HepG2 (cell line): ENCODE measurements around the gene GRIN3B. TPM values are rescaled to one million over a fixed set of nuclear protein-coding genes. Genes with fewer than 3 reads are reported as not detected.

Experiments
- ATAC-seq: fragments of 200-7000 bp; cut with Tn5 transposase; 3 replicates; pipeline ENCODE4 v1.9.1; 2020; ENCODE audit warnings: mild to moderate bottlenecking, moderate library complexity
- BruUV-seq: library from RNA; stranded (reverse); fragments of 400-500 nt; replicated peaks from 2 replicates; lab custom pipeline; 2021; lab: Mats Ljungman, UMichigan
- CTCF ChIA-PET: fragments of 300-600 bp; formaldehyde crosslinking; extraction: SDS; loops from one replicate; lab custom pipeline; 2021; ENCODE audit warnings: low total read pairs, inconsistent platforms, low intra/inter-chr PET ratio; lab: Yijun Ruan, JAX
- POLR2A ChIA-PET: fragments of 350-600 bp; sonication (Branson Sonifier 250); formaldehyde crosslinking; loops from one replicate; lab custom pipeline; 2020; ENCODE audit warnings: antibody characterized with exemption, inconsistent platforms; lab: Yijun Ruan, JAX
- DNase-seq: peaks from one replicate; pipeline ENCODE4 v3.0.0-alpha.2; 2015; ENCODE audit warnings: low spot score
- FAIRE-seq: peaks from 3 replicates; lab custom pipeline; 2011; peaks lifted over from hg19 to GRCh38; lab: Jason Lieb, UNC
- H2AFZ ChIP-seq: one replicate; pipeline ENCODE4 v1.6.1; 2011; ENCODE audit warnings: low read length, inconsistent platforms
- H3K27ac ChIP-seq: fragments of 300-600 bp; 3 replicates; pipeline ENCODE4 v1.8.0; 2011; ENCODE audit warnings: mixed run types, mild to moderate bottlenecking, mixed read lengths, low read length, inconsistent platforms; ENCODE audit not compliant: insufficient read depth; ENCODE audit errors: extremely low read length
- H3K27me3 ChIP-seq, 2 experiments: fragments of 200-600 bp in 1 of 2; 2 replicates in 1 of 2; 3 replicates in 1 of 2; pipeline versions ENCODE4 v1.6.0 to v1.8.0; 2011; ENCODE audit warnings: low read length in 2 of 2, mild to moderate bottlenecking in 2 of 2, moderate library complexity in 2 of 2, inconsistent platforms in 1 of 2; ENCODE audit not compliant: insufficient read depth in 2 of 2, control insufficient read depth in 1 of 2
- H3K36me3 ChIP-seq, 2 experiments: fragments of 200-600 bp in 1 of 2; replicated peaks in 1 of 2; 2 replicates in 1 of 2; 3 replicates in 1 of 2; pipeline versions ENCODE4 v1.5.1 to v1.8.0; 2011; ENCODE audit warnings: low read length in 2 of 2, inconsistent platforms in 1 of 2; ENCODE audit not compliant: insufficient read depth in 2 of 2, control insufficient read depth in 1 of 2
- H3K4me1 ChIP-seq: 2 replicates; pipeline ENCODE4 v1.5.1; 2012; ENCODE audit warnings: low read length, inconsistent platforms; ENCODE audit not compliant: insufficient read depth
- H3K4me2 ChIP-seq: 2 replicates; pipeline ENCODE4 v1.6.0; 2011; ENCODE audit warnings: low read depth, low read length, inconsistent platforms
- H3K4me3 ChIP-seq, 3 experiments: fragments of 200-600 bp in 1 of 3; sonication (generic), shearing (Covaris generic) in 1 of 3; replicated peaks in 1 of 3; 2 replicates each; pipeline ENCODE4 v1.5.1; 2011 to 2016; ENCODE audit warnings: low read length in 3 of 3, inconsistent platforms in 2 of 3, low read depth in 2 of 3, mild to moderate bottlenecking in 2 of 3, control low read depth in 1 of 3, mixed read lengths in 1 of 3; ENCODE audit not compliant: insufficient read depth in 1 of 3
- H3K79me2 ChIP-seq: one replicate; pipeline ENCODE4 v1.6.1; 2011; ENCODE audit warnings: low read length, inconsistent platforms; ENCODE audit not compliant: insufficient read depth
- H3K9ac ChIP-seq: 2 replicates; pipeline ENCODE4 v1.6.0; 2011; ENCODE audit warnings: mild to moderate bottlenecking, low read depth, low read length, inconsistent platforms; ENCODE audit not compliant: insufficient read depth
- H3K9me3 ChIP-seq: 2 replicates; pipeline ENCODE4 v1.5.1; 2012; ENCODE audit warnings: mild to moderate bottlenecking, low read length
- H4K20me1 ChIP-seq: 2 replicates; pipeline ENCODE4 v1.6.0; 2011; ENCODE audit warnings: inconsistent platforms, mild to moderate bottlenecking, low read length, moderate library complexity; ENCODE audit not compliant: insufficient read depth
- ATF3 ChIP-seq: sonication (generic); formaldehyde crosslinking; IDR thresholded peaks from 2 replicates; pipeline ENCODE4 v1.4.0; 2020; ENCODE audit warnings: missing genetic modification reagents
- EED ChIP-seq: sonication (generic); formaldehyde crosslinking; IDR thresholded peaks from 2 replicates; pipeline ENCODE4 v1.5.0; 2020; ENCODE audit warnings: mild to moderate bottlenecking, missing genetic modification reagents
- EP300 ChIP-seq, 3 experiments: sonication (generic) in 1 of 3; formaldehyde crosslinking in 1 of 3; IDR thresholded peaks; 2 replicates each; pipeline versions ENCODE4 v1.5.1 to v1.6.1; 2011 to 2020; ENCODE audit warnings: low read depth in 2 of 3, low read length in 2 of 3, borderline replicate concordance in 1 of 3, improper control_type of control experiment in 1 of 3, mild to moderate bottlenecking in 1 of 3, missing genetic modification reagents in 1 of 3, moderate library complexity in 1 of 3
- FOXM1 ChIP-seq: sonication (generic); formaldehyde crosslinking; IDR thresholded peaks from 2 replicates; pipeline ENCODE4 v1.5.0; 2020; ENCODE audit warnings: missing genetic modification reagents
- GMEB2 ChIP-seq: IDR thresholded peaks from 2 replicates; pipeline ENCODE4 v1.6.1; 2016; ENCODE audit warnings: missing biosample characterization, missing genetic modification reagents, low read depth
- LRRFIP1 ChIP-seq: sonication (generic); formaldehyde crosslinking; conservative IDR thresholded peaks from 2 replicates; pipeline ENCODE4 v1.4.0; 2020; ENCODE audit warnings: missing genetic modification reagents
- MXI1 ChIP-seq: IDR thresholded peaks from 3 replicates; pipeline ENCODE4 v1.6.1; 2012; ENCODE audit warnings: low read depth, low read length, inconsistent platforms, borderline replicate concordance
- NR0B2 ChIP-seq: sonication (generic); formaldehyde crosslinking; IDR thresholded peaks from 2 replicates; pipeline ENCODE4 v1.4.0; 2020; ENCODE audit warnings: mild to moderate bottlenecking, missing genetic modification reagents
- PAX8 ChIP-seq: sonication (generic); formaldehyde crosslinking; IDR thresholded peaks from 2 replicates; pipeline ENCODE4 v1.8.0; 2022; ENCODE audit warnings: mild to moderate bottlenecking, missing genetic modification reagents, borderline replicate concordance
- PRDM4 ChIP-seq: sonication (generic); formaldehyde crosslinking; IDR thresholded peaks from 2 replicates; pipeline ENCODE4 v1.9.0; 2021; ENCODE audit warnings: missing genetic modification reagents, borderline replicate concordance
- TGIF2 ChIP-seq: IDR thresholded peaks from 2 replicates; pipeline ENCODE4 v1.6.1; 2016; ENCODE audit warnings: control low read depth, missing compliant biosample characterization
- ZBTB42 ChIP-seq: sonication (generic); formaldehyde crosslinking; IDR thresholded peaks from 2 replicates; pipeline ENCODE4 v1.5.0; 2020; ENCODE audit warnings: mild to moderate bottlenecking, missing genetic modification reagents
- ZNF772 ChIP-seq: sonication (generic); formaldehyde crosslinking; IDR thresholded peaks from 2 replicates; pipeline ENCODE4 v1.5.0; 2020; ENCODE audit warnings: mild to moderate bottlenecking, missing genetic modification reagents
- ZNF776 ChIP-seq: sonication (generic); formaldehyde crosslinking; IDR thresholded peaks from 2 replicates; pipeline ENCODE4 v1.4.0; 2020; ENCODE audit warnings: mild to moderate bottlenecking, missing genetic modification reagents
- ZNF781 ChIP-seq: sonication (generic); formaldehyde crosslinking; IDR thresholded peaks from 2 replicates; pipeline ENCODE4 v1.5.1; 2020; ENCODE audit warnings: borderline replicate concordance, mild to moderate bottlenecking, missing genetic modification reagents; ENCODE audit errors: not compliant biosample characterization
- WGBS: methylation state at CpG from one replicate; pipeline ENCODE4 v1.1.6; 2017; ENCODE audit warnings: low lambda C conversion rate; 5-methylcytosine and 5-hydroxymethylcytosine counted together
- in situ Hi-C: cut with HindIII; loops from 2 replicates; pipeline ENCODE4 v1.10.0; 2017; ENCODE audit warnings: low pct_unique_long_range_greater_than_20kb; ENCODE audit not compliant: extremely low pct_ligation_motif_present
- intact Hi-C: fragments of 100-400 bp; cut with micrococcal nuclease; formaldehyde crosslinking; loops from one replicate; pipeline ENCODE4 v1.10.0; 2022; ENCODE audit not compliant: unreplicated experiment
- polyA plus RNA-seq, 8 experiments: library from polyadenylated mRNA; depleted of rRNA in 3 of 8; stranded (reverse) in 7 of 8; unstranded in 1 of 8; fragments of >200 nt; fragmentation: Illumina TruSeq in 4 of 8; extraction: Trizol in 4 of 8; gene quantifications; 2 replicates each; pipeline versions ENCODE4 v1.2.1 to v1.2.3, GENCODE V29; 2011 to 2016; ENCODE audit warnings: low read depth in 4 of 8, missing spikeins in 1 of 8, mixed read lengths in 1 of 8; ENCODE audit not compliant: insufficient read depth in 1 of 8
- total RNA-seq, 5 experiments: library from RNA; depleted of rRNA; stranded (reverse); fragments of >200 nt; fragmentation: Illumina TruSeq; extraction: Trizol; gene quantifications; 2 replicates each; pipeline ENCODE4 v1.2.3, GENCODE V29; 2016; ENCODE audit warnings: low read depth in 1 of 5

Gene GRIN3B
- total and polyA plus RNA-seq, 2 of the 13 experiments (the other 11 are each of a cell fraction or from before 2014, with no cell fraction given), result 0.07 to 0.20 TPM

- Histone ChIP-seq H3K4me3 (peak within 1 kb of the TSS; percentile 69 to 92 (median 90)), H3K4me2 (peak within 1 kb of the TSS; percentile 93), H3K27me3 (no peaks in the 10 kb centered on the region; a peak in 1 of 5 replicates), H3K79me2 (peaks cover 48% of the 10 kb centered on the region), H3K9ac (peak within 1 kb of the TSS; percentile 90), H4K20me1 (peaks cover 27% of the 10 kb centered on the region), H2AFZ (no peak within 1 kb of the TSS), H3K27ac (peak within 1 kb of the TSS; percentile 77), H3K9me3 (no peaks in the 10 kb centered on the region), H3K36me3 (0 out of 5 replicates have a peak, but pooled peaks cover 0 to 1% of the 10 kb centered on the region in 2 experiments), H3K4me1 (peaks cover 47% of the 10 kb centered on the region)
- CTCF ChIA-PET, result interaction anchor here (1.1 kb wide), 1 partner anchor 99 kb away, joined by 3 read pairs; no protein-coding TSS in a partner anchor
- POLR2A ChIA-PET, result interaction anchor here (1.0 to 1.4 kb wide), 6 partner anchors 19 to 182 kb away, joined by 3 to 5 read pairs (median 4); partner anchors contain the start of genes ARHGAP45 and GPX4
- no peak for FAIRE-seq
- peak; percentile 82 for ATAC-seq
- WGBS, result 0% methylated on average over 10 of the region's 68 CpGs
- BruUV-seq, result no TSS peak
- in situ Hi-C loops, result no loop called here
- peak; percentile 92 for DNase-seq
- intact Hi-C loops, result loop anchor here (2.0 kb wide), 1 partner anchor 68 kb away; no protein-coding TSS in a partner anchor
- TF ChIP-seq ZNF781 (no peak), ZBTB42 (CRISPR knock-in tag) (no peak), NR0B2 (CRISPR knock-in tag) (no peak), ZNF772 (no peak; the same call in 1 of the 2 replicates), GMEB2 (CRISPR knock-in tag) (0 out of 2 replicates have a peak, but pooled peaks have one; percentile 47), ZNF776 (CRISPR knock-in tag) (no peak), EP300 (IDR thresholded peaks at IDR 0.05; ENCODE audit: low read depth in 2 of 2, low read length in 2 of 2) (no peak; a peak in 1 of 4 replicates), EP300 (CRISPR knock-in tag; IDR thresholded peaks at IDR 0.05; ENCODE audit: borderline replicate concordance) (no peak), ATF3 (CRISPR knock-in tag) (peak; percentile 32; the same call in 1 of the 2 replicates), PRDM4 (CRISPR knock-in tag) (no peak), TGIF2 (CRISPR knock-in tag) (no peak; the same call in 1 of the 2 replicates), EED (CRISPR knock-in tag) (no peak), MXI1 (peak; percentile 87; the same call in 1 of the 3 replicates), FOXM1 (CRISPR knock-in tag) (no peak), PAX8 (CRISPR knock-in tag) (no peak; the same call in 1 of the 2 replicates), LRRFIP1 (CRISPR knock-in tag) (no peak)
Measured at GRCh38 chr19:1020868-1021425, 20.7 kb downstream of the GRIN3B start, which contains the start of gene TMEM259. TMEM259 (minus strand) TSS chr19:1021123; CDS start chr19:1020996, 127 bp downstream.
